Activated CD4-positive, alpha-beta T cell treated with anti-CD3 and anti-CD28 coated beads for 36 hours (primary cell): Measurements from ENCODE around the gene TSPAN9. TPM values are rescaled to one million over a fixed set of nuclear protein-coding genes. Genes with fewer than 3 reads are reported as not detected.

Experiments
- ATAC-seq: fragments of 200-7000 bp; cut with Tn5 transposase; one replicate; pipeline ENCODE4 v1.10.0; 2021; ENCODE audit warnings: mild to moderate bottlenecking, moderate library complexity
- CTCF ChIA-PET: fragments of 350-600 bp; sonication (Branson Sonifier 250); formaldehyde crosslinking; loops from one replicate; lab custom pipeline; 2021; ENCODE audit warnings: antibody characterized with exemption; lab: Charles Lee
- POLR2A ChIA-PET: fragments of 350-600 bp; sonication (Branson Sonifier 250); formaldehyde crosslinking; loops from one replicate; lab custom pipeline; 2021; ENCODE audit warnings: antibody characterized with exemption, inconsistent platforms; lab: Charles Lee
- DNase-seq: peaks from one replicate; pipeline ENCODE4 v3.0.0-alpha.2; 2020
- H3K27ac Mint-ChIP-seq: one replicate; pipeline ENCODE4 v1.8.0; 2021; ENCODE audit warnings: mixed read lengths
- H3K27me3 Mint-ChIP-seq: one replicate; pipeline ENCODE4 v1.8.0; 2021; ENCODE audit warnings: mixed read lengths
- H3K36me3 Mint-ChIP-seq: one replicate; pipeline ENCODE4 v1.8.0; 2021; ENCODE audit warnings: low read depth, mixed read lengths
- H3K4me1 Mint-ChIP-seq: one replicate; pipeline ENCODE4 v1.8.0; 2021; ENCODE audit warnings: mixed read lengths
- H3K4me3 Mint-ChIP-seq: one replicate; pipeline ENCODE4 v1.8.0; 2021; ENCODE audit warnings: mild to moderate bottlenecking, moderate library complexity, mixed read lengths
- H3K9me3 Mint-ChIP-seq: one replicate; pipeline ENCODE4 v1.8.0; 2021; ENCODE audit warnings: low read depth, mixed read lengths
- intact Hi-C, 2 experiments: fragments of 100-400 bp; cut with DNase I in 1 of 2; cut with micrococcal nuclease in 1 of 2; formaldehyde crosslinking; loops; one replicate each; pipeline versions ENCODE4 v1.14.2 to v1.15.1; 2022 to 2024; cut with DNase I, micrococcal nuclease
- total RNA-seq, 2 experiments: library from RNA; stranded (reverse); gene quantifications; one replicate each; pipeline ENCODE4 v1.2.3, GENCODE V29; 2021

The TSPAN9 gene
- total RNA-seq, 2 experiments from 2014 or later = 0.82 to 1.3 TPM

DNA sequence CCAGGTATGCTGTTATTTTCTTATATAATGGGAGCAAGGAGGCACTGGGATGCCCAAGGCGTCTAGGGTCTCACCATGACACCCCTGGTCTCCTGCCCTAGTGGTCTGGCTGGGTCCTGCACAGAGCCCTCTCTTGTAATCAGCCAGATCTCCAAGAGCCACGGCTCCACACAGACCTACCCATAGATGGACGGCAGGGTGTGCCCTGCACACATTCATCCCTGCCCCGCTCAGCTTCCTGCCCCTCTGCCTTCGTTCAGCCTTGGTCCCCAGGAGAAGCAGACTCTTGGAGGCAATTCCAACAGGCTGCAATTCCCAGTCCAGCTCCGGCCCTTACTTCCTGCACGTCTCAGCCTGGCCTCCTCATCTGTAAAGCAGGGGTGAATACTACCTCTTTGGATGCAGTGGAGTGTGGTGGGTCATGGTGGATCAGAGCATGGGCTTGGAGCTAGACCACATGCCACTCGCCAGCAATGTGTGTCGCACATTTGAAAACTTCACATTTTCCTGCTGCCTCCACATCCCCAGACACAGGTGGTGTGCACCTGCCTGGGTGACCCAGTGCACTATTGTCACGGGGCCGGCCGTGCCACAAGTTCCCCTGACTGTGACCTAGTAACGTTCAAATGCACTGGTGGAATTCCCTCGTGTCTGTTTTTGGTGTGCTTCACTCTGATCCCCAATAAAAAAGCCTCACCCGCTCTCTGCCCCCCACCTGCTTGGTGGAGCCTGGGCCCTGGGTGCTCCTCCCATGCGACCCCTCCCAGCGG lies 242.7 kb downstream of the TSPAN9 start:
- no peak overlapping the region for H3K4me3 Mint-ChIP-seq
- POLR2A ChIA-PET = no interaction called here

DNA sequence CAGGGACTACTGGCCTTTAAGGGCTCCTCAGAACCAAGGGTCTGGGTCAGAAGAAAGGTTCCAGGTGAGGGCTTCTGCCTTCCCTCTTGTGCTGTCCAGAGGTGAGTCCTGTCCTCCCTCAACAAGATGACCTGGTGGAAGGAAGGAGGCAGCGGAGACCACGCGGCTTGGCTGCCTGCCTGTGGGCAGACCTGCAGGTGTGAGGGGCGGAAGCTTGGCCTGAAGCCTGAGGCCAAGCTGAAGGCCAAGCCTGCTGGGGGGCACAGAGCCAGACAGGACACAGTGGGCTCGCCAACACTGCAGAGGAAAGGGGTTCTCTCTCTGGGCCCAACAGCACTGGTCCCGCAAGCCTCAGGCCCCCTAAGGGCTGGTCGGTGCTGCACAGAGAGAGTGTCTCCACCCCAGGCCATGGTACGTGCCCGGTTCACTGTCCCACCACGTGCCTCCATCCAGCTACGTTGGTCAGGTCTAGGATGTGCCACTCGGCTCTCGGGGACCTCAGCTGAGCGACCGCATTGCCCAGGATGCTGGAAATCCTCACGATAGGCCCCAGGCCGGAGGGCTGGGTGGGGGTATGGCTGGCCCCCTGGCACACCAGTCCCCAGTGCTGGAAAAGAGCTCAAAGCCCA lies 243.8 kb downstream of the TSPAN9 start:
- DNase-seq (no peak), ATAC-seq (no peak)
- Mint-ChIP-seq H3K4me3 (no peak overlapping the region), H3K27me3 (peaks cover 2% of the 10 kb centered on the region), H3K27ac (no peak overlapping the region), H3K36me3 (no peaks in the 10 kb centered on the region), H3K4me1 (no peaks in the 10 kb centered on the region), H3K9me3 (no peaks in the 10 kb centered on the region)
- CTCF ChIA-PET = no interaction called here
- intact Hi-C loops = no loop called here
- POLR2A ChIA-PET = no interaction called here

More for the DNA sequence above, 242.7 kb downstream of the TSPAN9 start:
- Mint-ChIP-seq H3K36me3 (no peaks in the 10 kb centered on the region), H3K27ac (no peak overlapping the region), H3K4me1 (no peaks in the 10 kb centered on the region), H3K9me3 (no peaks in the 10 kb centered on the region), H3K27me3 (peaks cover 3% of the 10 kb centered on the region)
- DNase-seq (no peak), ATAC-seq (no peak)
- CTCF ChIA-PET = no interaction called here
- intact Hi-C loops = no loop called here

DNA sequence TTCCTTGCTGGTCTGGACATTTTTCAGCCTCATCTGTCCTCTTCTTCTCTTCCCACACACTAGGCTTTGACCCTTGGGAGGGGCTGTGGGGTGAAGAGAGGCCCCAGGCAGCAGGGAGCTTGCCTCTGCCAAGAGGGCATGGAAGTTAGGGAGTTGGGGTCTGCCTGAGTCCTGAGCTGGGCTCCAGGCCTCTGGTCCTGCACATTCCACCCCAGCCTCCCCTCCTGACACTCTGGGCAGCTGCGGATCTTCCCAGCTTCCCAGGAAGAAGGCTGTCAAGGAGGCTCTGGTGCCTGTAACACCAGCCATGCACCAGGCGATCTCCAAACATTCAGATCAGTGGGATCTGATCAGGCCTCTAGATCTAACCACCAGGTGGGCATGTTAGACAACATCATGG lies 244.7 kb downstream of the TSPAN9 start:
- intact Hi-C loops = no loop called here
- no peaks in the 10 kb centered on the region for H3K36me3 Mint-ChIP-seq
- no peak overlapping the region for H3K27ac Mint-ChIP-seq
- DNase-seq = no peak
- no peaks in the 10 kb centered on the region for H3K4me1 Mint-ChIP-seq
- ATAC-seq = no peak
- peaks cover 2% of the 10 kb centered on the region for H3K27me3 Mint-ChIP-seq
- no peaks in the 10 kb centered on the region for H3K9me3 Mint-ChIP-seq
- ChIA-PET CTCF (interaction anchor here (0.6 kb wide), 1 partner anchor 187 kb away, joined by 3 read pairs; no protein-coding TSS in a partner anchor), POLR2A (no interaction called here)
- H3K4me3 Mint-ChIP-seq = no peak overlapping the region

DNA sequence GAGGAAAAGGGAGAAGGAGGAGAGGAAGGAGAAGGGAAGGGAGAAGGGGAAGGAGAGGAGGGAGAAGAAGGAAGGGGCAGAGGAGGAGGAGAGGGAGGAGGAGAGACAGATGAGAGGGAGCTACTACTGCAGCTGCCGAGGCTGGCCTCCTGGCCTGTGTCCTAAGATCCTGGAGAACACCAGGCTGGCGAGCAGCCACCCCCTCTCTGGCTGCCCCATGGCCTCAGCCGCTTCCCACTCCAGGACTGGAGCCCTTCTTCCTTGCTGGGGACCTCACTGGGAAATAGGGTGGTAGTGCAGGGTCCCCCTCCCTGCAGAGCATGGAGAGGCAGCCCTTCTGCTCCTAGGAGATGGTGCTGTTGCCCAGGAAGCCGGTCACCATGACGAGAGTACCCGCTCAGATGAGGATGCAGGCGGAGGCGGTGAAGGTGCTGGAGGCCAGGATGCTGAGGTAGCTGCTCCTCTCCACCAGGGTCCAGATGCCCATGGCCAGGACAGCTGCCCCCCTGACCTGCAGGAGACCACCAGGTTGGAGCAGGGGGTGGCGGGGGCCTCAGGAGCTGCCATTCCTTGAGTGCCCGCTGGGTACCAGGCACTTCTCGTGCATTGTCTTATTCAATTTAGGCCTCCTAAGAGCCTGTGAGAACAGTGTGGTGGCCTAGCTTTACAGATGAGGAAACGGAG lies 246.0 kb downstream of the TSPAN9 start:
- POLR2A ChIA-PET = no interaction called here
- CTCF ChIA-PET = interaction anchor here (0.6 to 0.8 kb wide), 2 partner anchors 22 to 23 kb away, joined by 3 to 6 read pairs; no protein-coding TSS in a partner anchor

DNA sequence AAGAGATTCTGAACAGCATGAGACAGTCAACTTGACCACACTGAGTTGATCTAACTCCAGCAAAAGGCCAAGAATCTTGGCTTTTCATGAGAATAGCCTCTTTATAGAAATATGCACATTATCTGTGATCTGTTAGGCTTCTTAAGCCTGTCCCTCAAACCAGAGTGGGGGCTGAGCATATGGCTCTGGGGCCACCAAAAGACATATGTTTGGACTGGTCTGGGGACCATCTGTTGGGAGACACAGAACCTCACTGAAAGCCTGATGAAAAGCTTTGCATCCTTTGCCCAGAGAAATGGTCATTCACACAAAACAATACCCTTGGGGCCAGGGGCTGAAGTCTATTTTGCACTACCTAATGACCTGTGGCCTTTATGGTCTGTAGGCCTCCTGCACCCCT lies 248.6 kb downstream of the TSPAN9 start:
- Mint-ChIP-seq H3K36me3 (no peaks in the 10 kb centered on the region), H3K9me3 (no peaks in the 10 kb centered on the region), H3K27ac (no peak overlapping the region), H3K4me3 (no peak overlapping the region), H3K4me1 (no peaks in the 10 kb centered on the region), H3K27me3 (no peaks in the 10 kb centered on the region)
- DNase-seq (no peak), ATAC-seq (no peak)
- CTCF ChIA-PET = interaction anchor here (0.8 kb wide), 1 partner anchor 1086 kb away, joined by 3 read pairs; no protein-coding TSS in a partner anchor
- intact Hi-C loops = no loop called here
- POLR2A ChIA-PET = no interaction called here

More for the DNA sequence above, 246.0 kb downstream of the TSPAN9 start:
- Mint-ChIP-seq H3K4me3 (no peak overlapping the region), H3K36me3 (no peaks in the 10 kb centered on the region), H3K27me3 (peaks cover 2% of the 10 kb centered on the region), H3K9me3 (no peaks in the 10 kb centered on the region), H3K4me1 (no peaks in the 10 kb centered on the region), H3K27ac (no peak overlapping the region)
- intact Hi-C loops = no loop called here
- ATAC-seq = no peak
- no peak for DNase-seq

DNA sequence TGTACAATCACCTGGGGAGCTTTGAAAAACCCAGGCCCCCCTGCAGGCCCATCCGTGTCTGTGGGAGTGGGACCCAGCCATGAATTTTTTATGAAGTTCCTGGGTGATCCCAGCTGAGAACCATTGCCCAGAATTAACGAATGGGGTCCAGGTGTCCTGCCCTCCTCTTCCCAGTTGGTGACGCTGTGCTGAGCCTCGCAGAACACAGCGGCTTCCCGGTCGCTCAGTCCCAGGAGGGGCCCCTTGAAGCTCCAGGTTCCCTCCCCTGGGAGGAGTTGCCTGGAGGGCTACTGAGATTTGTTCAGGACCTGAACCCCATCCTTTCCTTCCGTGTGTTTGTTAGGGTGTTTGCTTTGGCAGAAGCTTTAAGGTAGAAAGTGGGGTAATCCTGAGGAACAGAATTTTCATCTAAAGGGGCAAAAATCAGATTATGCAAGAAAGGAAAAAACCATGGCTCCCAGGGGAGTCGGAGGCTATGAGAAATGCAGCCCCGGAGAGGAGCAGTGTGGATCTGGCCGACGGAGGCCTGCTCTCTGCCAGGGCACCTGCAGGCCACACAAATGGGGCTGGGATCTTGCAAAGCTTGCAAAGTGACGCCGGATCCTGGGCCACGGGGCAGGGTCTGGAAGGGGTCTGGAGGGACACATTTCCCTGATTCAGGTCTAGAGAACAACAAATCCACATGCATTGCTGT lies 249.1 kb downstream of the TSPAN9 start:
- H3K27ac Mint-ChIP-seq = no peak overlapping the region
- H3K4me1 Mint-ChIP-seq = no peaks in the 10 kb centered on the region
- ATAC-seq = no peak
- H3K36me3 Mint-ChIP-seq = no peaks in the 10 kb centered on the region
- intact Hi-C loops = no loop called here
- no peaks in the 10 kb centered on the region for H3K9me3 Mint-ChIP-seq
- DNase-seq = no peak
- H3K4me3 Mint-ChIP-seq = no peak overlapping the region
- POLR2A ChIA-PET = no interaction called here
- CTCF ChIA-PET = interaction anchor here (0.7 to 0.8 kb wide), 2 partner anchors 100 to 1086 kb away, joined by 3 read pairs; no protein-coding TSS in a partner anchor
- H3K27me3 Mint-ChIP-seq = no peaks in the 10 kb centered on the region

DNA sequence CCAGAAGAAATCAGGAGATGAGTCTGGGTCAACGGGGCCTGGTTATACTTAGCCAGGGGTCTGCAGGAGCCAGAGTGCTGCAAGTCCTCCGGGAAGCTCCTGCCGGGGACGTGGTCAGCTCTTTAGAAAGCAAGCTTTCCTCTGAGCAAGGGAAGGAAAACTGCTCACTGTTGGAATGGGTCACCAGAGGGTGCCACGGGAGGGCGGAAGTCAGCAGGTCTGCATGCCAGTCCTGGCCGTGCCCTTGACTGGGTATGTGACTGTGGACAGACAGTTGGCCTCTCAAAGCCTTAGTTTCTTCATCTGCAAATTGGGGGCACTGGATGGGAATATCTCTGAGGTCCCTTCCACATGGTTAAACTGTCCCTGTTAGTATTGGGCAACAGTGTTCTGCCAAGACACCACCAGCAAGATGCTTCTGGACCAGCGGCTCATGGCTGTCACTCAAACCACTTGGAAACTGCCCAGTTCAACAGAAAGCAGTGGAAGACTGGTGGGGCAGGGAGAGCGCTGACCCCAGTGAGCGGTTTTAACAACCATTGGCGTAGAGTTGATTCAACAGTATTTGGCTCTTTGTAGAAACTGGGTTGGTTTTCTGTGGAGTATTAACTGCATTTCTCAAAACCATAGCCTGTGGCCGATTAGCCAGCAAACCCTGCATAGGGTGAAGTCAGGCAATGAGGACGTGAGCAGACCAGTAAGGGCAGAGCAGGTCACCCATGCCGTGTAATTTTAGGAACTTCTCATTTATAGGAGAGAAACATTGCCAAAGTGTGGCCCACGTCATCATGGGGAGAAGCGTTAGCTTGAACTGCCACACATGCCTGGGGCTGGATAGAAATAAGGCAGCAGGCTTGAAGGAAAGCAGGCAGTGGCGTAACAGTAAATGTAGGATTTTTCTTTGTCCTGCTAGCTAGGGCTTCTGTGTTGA lies 249.9 kb downstream of the TSPAN9 start:
- ATAC-seq (no peak), DNase-seq (no peak)
- ChIA-PET CTCF (interaction anchor here (0.7 kb wide), 1 partner anchor 101 kb away, joined by 3 read pairs; no protein-coding TSS in a partner anchor), POLR2A (no interaction called here)
- no peaks in the 10 kb centered on the region for H3K9me3 Mint-ChIP-seq
- no peaks in the 10 kb centered on the region for H3K4me1 Mint-ChIP-seq
- no peak overlapping the region for H3K27ac Mint-ChIP-seq
- H3K27me3 Mint-ChIP-seq = no peaks in the 10 kb centered on the region
- intact Hi-C loops = no loop called here
- H3K36me3 Mint-ChIP-seq = no peaks in the 10 kb centered on the region
- no peak overlapping the region for H3K4me3 Mint-ChIP-seq

DNA sequence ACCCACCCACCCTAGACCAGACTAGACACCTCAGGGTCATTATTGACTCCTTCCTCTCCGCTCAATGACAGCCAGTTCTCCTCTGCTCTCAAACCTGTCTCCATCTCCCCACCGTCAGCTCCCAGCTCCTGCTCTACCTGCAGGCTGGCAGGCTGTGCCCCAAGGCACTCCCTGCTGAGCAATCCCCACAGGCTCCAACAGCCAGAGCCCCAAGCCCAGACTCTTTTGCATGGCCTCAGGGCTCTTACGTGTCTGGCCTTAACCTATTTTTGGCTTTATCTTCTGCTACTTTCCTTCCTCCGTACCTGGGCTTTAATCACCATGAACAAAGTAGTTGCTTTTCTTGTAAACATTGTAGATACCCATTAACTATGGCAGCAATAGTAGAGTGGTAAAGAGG lies 250.9 kb downstream of the TSPAN9 start:
- intact Hi-C loops = no loop called here
- no peaks in the 10 kb centered on the region for H3K36me3 Mint-ChIP-seq
- no peaks in the 10 kb centered on the region for H3K4me1 Mint-ChIP-seq
- no peaks in the 10 kb centered on the region for H3K9me3 Mint-ChIP-seq
- ATAC-seq = no peak
- no peak overlapping the region for H3K27ac Mint-ChIP-seq
- no peaks in the 10 kb centered on the region for H3K27me3 Mint-ChIP-seq
- DNase-seq = no peak
- CTCF ChIA-PET = no interaction called here
- H3K4me3 Mint-ChIP-seq = no peak overlapping the region
- POLR2A ChIA-PET = no interaction called here

DNA sequence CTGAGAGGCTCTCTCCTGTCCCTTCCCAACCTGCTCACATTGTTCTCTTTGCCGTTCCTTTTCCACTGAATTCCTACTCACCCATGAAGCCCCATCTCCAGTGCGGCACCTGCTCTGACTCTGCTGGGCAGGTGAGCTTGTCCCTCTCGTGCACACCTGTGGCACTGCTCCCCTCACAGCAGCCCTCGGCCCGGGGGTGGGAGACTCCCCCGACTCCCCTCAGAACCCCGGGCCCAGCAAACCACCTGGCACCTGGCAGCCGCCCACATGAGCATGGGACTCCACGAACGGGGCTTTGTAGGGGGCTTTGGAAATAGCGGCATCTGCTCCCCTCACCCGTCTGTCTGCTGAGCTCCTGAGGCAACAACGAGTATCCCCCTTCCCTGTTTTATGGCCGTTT lies 251.4 kb downstream of the TSPAN9 start:
- DNase-seq (no peak), ATAC-seq (no peak)
- ChIA-PET CTCF (no interaction called here), POLR2A (no interaction called here)
- no peaks in the 10 kb centered on the region for H3K4me1 Mint-ChIP-seq
- H3K27ac Mint-ChIP-seq = no peak overlapping the region
- H3K4me3 Mint-ChIP-seq = no peak overlapping the region
- H3K27me3 Mint-ChIP-seq = no peaks in the 10 kb centered on the region
- no peaks in the 10 kb centered on the region for H3K36me3 Mint-ChIP-seq
- intact Hi-C loops = no loop called here
- no peaks in the 10 kb centered on the region for H3K9me3 Mint-ChIP-seq

DNA sequence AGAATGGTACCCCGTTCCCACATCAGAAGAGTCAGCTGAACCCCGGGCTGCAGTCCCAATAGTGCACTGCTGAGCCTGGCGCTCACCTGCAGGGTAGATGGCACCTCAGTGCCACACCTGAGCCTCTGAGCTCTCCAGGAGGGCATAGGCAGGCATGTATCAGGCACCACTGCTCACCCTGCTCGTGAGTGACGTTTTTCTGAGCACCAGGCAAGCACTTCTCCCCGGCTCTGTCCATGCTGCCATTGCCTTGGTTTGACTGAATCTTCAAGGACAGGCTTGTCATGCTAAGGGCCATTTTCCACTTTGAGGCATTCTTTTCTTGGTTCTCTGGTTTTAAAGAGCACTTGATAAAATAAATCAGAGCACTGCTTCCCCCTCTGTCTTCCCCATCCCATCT lies 252.2 kb downstream of the TSPAN9 start:
- no peaks in the 10 kb centered on the region for H3K9me3 Mint-ChIP-seq
- H3K27ac Mint-ChIP-seq = no peak overlapping the region
- CTCF ChIA-PET = no interaction called here

More for the DNA sequence above, 252.2 kb downstream of the TSPAN9 start:
- no peaks in the 10 kb centered on the region for H3K36me3 Mint-ChIP-seq
- no peak for ATAC-seq
- H3K4me1 Mint-ChIP-seq = no peaks in the 10 kb centered on the region
- no peak overlapping the region for H3K4me3 Mint-ChIP-seq
- no peaks in the 10 kb centered on the region for H3K27me3 Mint-ChIP-seq
- POLR2A ChIA-PET = no interaction called here
- DNase-seq = no peak
- intact Hi-C loops = no loop called here
